Gastroesophageal sphincter (tissue), 3 donors: ENCODE measurements around the gene RABGAP1.

ENCODE experiments used
- POLR2A ChIP-seq, 2 donors: fragments of 450-650 bp; IDR thresholded peaks; one replicate each; pipeline ENCODE4 v1.6.1; 2017; ENCODE audit warnings: antibody characterized with exemption in 2 of 2, mild to moderate bottlenecking in 2 of 2, moderate library complexity in 1 of 2
- POLR2AphosphoS5 ChIP-seq: sonication (generic); formaldehyde crosslinking; IDR thresholded peaks from one replicate; pipeline ENCODE4 v1.6.1; 2017; ENCODE audit warnings: antibody characterized with exemption
- TF ChIP-seq, protein P1 (sequence below), 4 experiments: fragments of 200-600 bp in 2 of 4; fragments of 450-650 bp in 2 of 4; sonication (generic) in 1 of 4; IDR thresholded peaks; one replicate each; pipeline ENCODE4 v1.5.1; 2017 to 2019; ENCODE audit warnings: antibody characterized with exemption in 4 of 4, mild to moderate bottlenecking in 2 of 4, moderate library complexity in 2 of 4

DNA sequence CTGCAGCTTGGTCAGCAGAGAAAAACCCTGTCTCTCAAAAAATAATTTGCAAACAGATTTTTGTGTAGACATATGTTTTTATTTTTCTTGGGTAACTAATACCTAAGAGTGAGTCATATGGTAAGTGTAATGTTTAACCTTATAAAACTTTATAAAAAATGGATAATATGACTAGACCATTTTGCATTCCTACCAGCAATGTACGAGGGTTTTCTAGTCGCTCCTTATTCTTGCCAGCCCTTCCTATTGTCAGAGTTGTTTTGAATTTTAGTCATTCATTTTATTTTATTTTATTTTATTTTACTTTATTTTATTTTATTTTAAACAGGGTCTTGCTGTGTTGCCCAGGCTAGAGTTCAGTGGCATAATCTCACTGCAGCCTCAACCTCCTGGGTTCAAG, 37.8 kb downstream of the RABGAP1 start:
- TF ChIP-seq, protein P1, sequence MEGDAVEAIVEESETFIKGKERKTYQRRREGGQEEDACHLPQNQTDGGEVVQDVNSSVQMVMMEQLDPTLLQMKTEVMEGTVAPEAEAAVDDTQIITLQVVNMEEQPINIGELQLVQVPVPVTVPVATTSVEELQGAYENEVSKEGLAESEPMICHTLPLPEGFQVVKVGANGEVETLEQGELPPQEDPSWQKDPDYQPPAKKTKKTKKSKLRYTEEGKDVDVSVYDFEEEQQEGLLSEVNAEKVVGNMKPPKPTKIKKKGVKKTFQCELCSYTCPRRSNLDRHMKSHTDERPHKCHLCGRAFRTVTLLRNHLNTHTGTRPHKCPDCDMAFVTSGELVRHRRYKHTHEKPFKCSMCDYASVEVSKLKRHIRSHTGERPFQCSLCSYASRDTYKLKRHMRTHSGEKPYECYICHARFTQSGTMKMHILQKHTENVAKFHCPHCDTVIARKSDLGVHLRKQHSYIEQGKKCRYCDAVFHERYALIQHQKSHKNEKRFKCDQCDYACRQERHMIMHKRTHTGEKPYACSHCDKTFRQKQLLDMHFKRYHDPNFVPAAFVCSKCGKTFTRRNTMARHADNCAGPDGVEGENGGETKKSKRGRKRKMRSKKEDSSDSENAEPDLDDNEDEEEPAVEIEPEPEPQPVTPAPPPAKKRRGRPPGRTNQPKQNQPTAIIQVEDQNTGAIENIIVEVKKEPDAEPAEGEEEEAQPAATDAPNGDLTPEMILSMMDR (IDR thresholded peaks at IDR 0.05): no peak
- TF ChIP-seq POLR2AphosphoS5 (no peak), POLR2A (IDR thresholded peaks at IDR 0.05) (no peak)
